Activated CD8-positive, alpha-beta T cell treated with anti-CD3 and anti-CD28 coated beads, Interleukin-2, amount 10 ng/mL, durations not matched to agents 7 days and 5 days (primary cell): ENCODE measurements around the gene GPX1. TPM values are rescaled to one million over a fixed set of nuclear protein-coding genes. Genes with fewer than 3 reads are reported as not detected.
"Not testable (repeated sequence)": the region's sequence is repeated elsewhere in the genome, so short reads cannot be mapped to it uniquely, and the experiment has no call there.

Experiments
- ATAC-seq: fragments of 150-1000 bp; cut with Tn5 transposase; one replicate; pipeline ENCODE4 v1.10.0; 2021; ENCODE audit warnings: moderate library complexity
- CTCF ChIA-PET: fragments of 350-600 bp; sonication (Branson Sonifier 250); formaldehyde crosslinking; loops from one replicate; lab custom pipeline; 2021; ENCODE audit warnings: antibody characterized with exemption; lab: Charles Lee
- POLR2A ChIA-PET: fragments of 350-600 bp; sonication (Branson Sonifier 250); formaldehyde crosslinking; loops from one replicate; lab custom pipeline; 2021; ENCODE audit warnings: antibody characterized with exemption; lab: Charles Lee
- DNase-seq: peaks from one replicate; pipeline ENCODE4 v3.0.0-alpha.2; 2020
- H3K27ac Mint-ChIP-seq: one replicate; pipeline ENCODE4 v1.8.0; 2021; ENCODE audit warnings: mild to moderate bottlenecking, mixed read lengths
- H3K27me3 Mint-ChIP-seq: one replicate; pipeline ENCODE4 v1.8.0; 2021; ENCODE audit warnings: low read depth, mixed read lengths
- H3K36me3 Mint-ChIP-seq: one replicate; pipeline ENCODE4 v1.8.0; 2021; ENCODE audit warnings: low read depth, mixed read lengths
- H3K4me1 Mint-ChIP-seq: one replicate; pipeline ENCODE4 v1.8.0; 2021; ENCODE audit warnings: low read depth, mixed read lengths
- H3K4me3 Mint-ChIP-seq: one replicate; pipeline ENCODE4 v1.8.0; 2021; ENCODE audit warnings: mild to moderate bottlenecking, mixed read lengths
- H3K9me3 Mint-ChIP-seq: one replicate; pipeline ENCODE4 v1.8.0; 2022; ENCODE audit warnings: mixed read lengths; ENCODE audit not compliant: insufficient read depth
- total RNA-seq, 2 experiments: library from RNA; stranded (reverse); gene quantifications; one replicate each; pipeline ENCODE4 v1.2.3, GENCODE V29; 2021

Gene GPX1
- total RNA-seq: 100 to 1,000 TPM; 115 to 119 TPM

DNA sequence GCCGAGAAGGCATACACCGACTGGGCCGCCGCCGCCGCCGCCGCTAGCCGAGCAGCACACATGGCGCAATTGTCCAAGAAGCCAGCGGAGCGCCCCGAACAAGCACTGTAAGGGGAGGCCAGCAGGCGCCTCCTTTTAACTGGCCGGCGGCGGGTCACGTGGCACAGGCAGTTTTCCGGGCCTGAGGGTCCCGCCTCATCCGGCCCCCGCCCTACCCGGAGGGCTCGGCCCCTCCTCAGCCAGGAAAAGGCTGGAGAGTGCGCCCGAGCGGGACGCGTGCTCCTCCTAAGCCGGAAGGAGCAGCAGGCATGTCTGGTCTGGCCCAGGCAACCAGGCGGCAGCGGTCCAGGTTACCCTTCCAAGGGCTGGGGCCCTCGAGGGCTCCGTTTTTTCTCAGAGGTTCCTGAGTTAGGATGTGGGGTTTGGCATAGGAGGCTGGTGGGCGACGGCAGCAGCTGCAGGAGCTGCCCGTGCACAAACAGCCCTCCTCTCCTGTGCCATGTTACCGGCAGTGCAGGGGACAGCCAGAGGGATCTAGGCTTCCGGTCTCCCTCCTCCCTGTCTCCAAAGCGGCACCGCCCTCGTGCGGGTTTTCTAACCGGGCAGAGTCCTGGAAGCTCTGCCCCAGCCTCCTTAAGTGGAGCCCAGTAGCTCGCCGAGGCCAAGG is at the start of gene GPX1:
Gene GPX1, minus strand, starts transcription at position 137 of the 667 bp plus-strand sequence. Its CDS starts 75 bp downstream, at position 62.
- Mint-ChIP-seq H3K36me3 (peaks cover 65% of the 10 kb centered on the region), H3K4me3 (peak within 1 kb of the TSS; percentile 95), H3K9me3 (no peaks in the 10 kb centered on the region), H3K27ac (peak within 1 kb of the TSS; percentile 88), H3K4me1 (peaks cover 45% of the 10 kb centered on the region), H3K27me3 (no peaks in the 10 kb centered on the region)
- POLR2A ChIA-PET: interaction anchor here (0.7 to 3.2 kb wide), 6 partner anchors 18 to 264 kb away, joined by 3 to 36 read pairs (median 4); partner anchors contain the start of genes NICN1, QRICH1, RHOA and TCTA
- CTCF ChIA-PET: interaction anchor here (1.3 to 7.9 kb wide), 4 partner anchors 13 to 91 kb away, joined by 4 to 53 read pairs (median 7); partner anchors contain the start of gene USP4
- peak; percentile 89 for DNase-seq
- peak; percentile 86 for ATAC-seq

- H3K9me3 Mint-ChIP-seq: no peaks in the 10 kb centered on the region
Observed at GRCh38 chr3:49406571-49407565, 48.7 kb upstream of the GPX1 start.

DNA sequence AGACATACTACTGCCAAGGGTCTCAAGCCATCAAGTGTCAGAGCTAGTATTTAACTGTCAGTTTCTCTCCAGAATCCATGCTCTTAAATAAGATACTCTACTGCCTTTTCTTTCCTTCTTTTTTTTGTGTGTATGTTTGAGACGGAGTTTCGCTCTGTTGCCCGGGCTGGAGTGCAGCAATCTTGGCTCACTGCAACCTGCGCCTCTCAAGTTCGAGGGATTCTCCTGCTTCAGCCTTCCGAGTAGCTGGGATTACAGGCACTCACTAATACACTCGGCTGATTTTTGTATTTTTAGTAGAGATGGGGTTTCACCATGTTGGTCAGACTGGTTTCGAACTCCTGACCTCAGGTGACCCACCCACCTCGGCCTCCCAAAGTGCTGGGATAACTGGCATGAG is 47.4 kb upstream of the GPX1 start:
- not testable (repeated sequence) for H3K9me3 Mint-ChIP-seq, H3K4me3 Mint-ChIP-seq, H3K27me3 Mint-ChIP-seq, DNase-seq, H3K27ac Mint-ChIP-seq, ATAC-seq
- peaks cover 53% of the 10 kb centered on the region for H3K36me3 Mint-ChIP-seq
- CTCF ChIA-PET: interaction anchor here (1.1 to 1.9 kb wide), 3 partner anchors 28 to 234 kb away, joined by 3 to 6 read pairs (median 3); partner anchors contain the start of genes KLHDC8B and USP4
- POLR2A ChIA-PET: interaction anchor here (1.3 kb wide), 1 partner anchor 30 kb away, joined by 4 read pairs; no protein-coding TSS in a partner anchor
- H3K4me1 Mint-ChIP-seq: peaks cover 51% of the 10 kb centered on the region

More at GRCh38 chr3:49406571-49407565, 48.7 kb upstream of the GPX1 start:
- no peaks in the 10 kb centered on the region for H3K27me3 Mint-ChIP-seq
- ChIA-PET POLR2A (interaction anchor here (0.6 kb wide), 1 partner anchor 83 kb away, joined by 3 read pairs; no protein-coding TSS in a partner anchor), CTCF (interaction anchor here (1.1 to 4.0 kb wide), 3 partner anchors 29 to 236 kb away, joined by 3 to 21 read pairs (median 3); partner anchors contain the start of genes KLHDC8B and USP4)
- peaks cover 42% of the 10 kb centered on the region for H3K4me1 Mint-ChIP-seq
- ATAC-seq (no peak), DNase-seq (no peak)
- H3K4me3 Mint-ChIP-seq: no peak overlapping the region
- H3K36me3 Mint-ChIP-seq: peaks cover 50% of the 10 kb centered on the region
- H3K27ac Mint-ChIP-seq: peak overlapping the region; percentile 76

DNA sequence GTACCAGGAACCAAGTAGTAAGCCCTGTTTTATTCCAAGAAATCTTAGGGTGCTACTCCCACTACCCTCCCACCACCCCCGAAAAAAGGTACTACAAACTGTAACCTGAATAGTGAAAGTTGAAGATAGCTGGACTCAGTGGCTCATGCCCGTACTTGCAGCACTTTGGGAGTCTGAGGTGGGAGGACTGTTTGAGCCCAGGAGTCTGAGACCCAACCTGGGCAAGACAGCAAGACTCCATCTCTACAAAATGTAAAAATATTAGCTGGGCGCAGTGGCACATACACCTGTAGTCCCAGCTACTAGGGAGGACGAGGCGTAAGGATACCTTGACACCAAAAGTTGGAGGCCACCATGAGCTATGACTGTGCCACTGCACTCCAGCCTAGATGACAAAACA is 45.7 kb upstream of the GPX1 start:
- DNase-seq (no peak), ATAC-seq (no peak)
- no peak overlapping the region for H3K4me3 Mint-ChIP-seq
- CTCF ChIA-PET: interaction anchor here (1.9 kb wide), 1 partner anchor 64 kb away, joined by 6 read pairs; the partner anchor contains the start of gene USP4
- H3K27me3 Mint-ChIP-seq: no peaks in the 10 kb centered on the region
- H3K4me1 Mint-ChIP-seq: peaks cover 48% of the 10 kb centered on the region
- no peak overlapping the region for H3K27ac Mint-ChIP-seq
- H3K36me3 Mint-ChIP-seq: peaks cover 51% of the 10 kb centered on the region
- no peaks in the 10 kb centered on the region for H3K9me3 Mint-ChIP-seq
- POLR2A ChIA-PET: interaction anchor here (1.0 kb wide), 1 partner anchor 25 kb away, joined by 4 read pairs; the partner anchor contains the start of gene NICN1

GRCh38 chr3:49401766-49402165 is 43.6 kb upstream of the GPX1 start:
- no peaks in the 10 kb centered on the region for H3K27me3 Mint-ChIP-seq
- peaks cover 48% of the 10 kb centered on the region for H3K4me1 Mint-ChIP-seq
- H3K4me3 Mint-ChIP-seq: no peak overlapping the region
- ChIA-PET CTCF (no interaction called here), POLR2A (interaction anchor here (0.7 to 1.3 kb wide), 3 partner anchors 10 to 155 kb away, joined by 3 read pairs; partner anchors contain the start of gene RHOA)
- DNase-seq (no peak), ATAC-seq (no peak)
- H3K9me3 Mint-ChIP-seq: no peaks in the 10 kb centered on the region
- H3K36me3 Mint-ChIP-seq: peaks cover 54% of the 10 kb centered on the region
- no peak overlapping the region for H3K27ac Mint-ChIP-seq

- DNase-seq: no peak
- no peaks in the 10 kb centered on the region for H3K27me3 Mint-ChIP-seq
- H3K4me3 Mint-ChIP-seq: no peak overlapping the region
- POLR2A ChIA-PET: interaction anchor here (0.8 kb wide), 1 partner anchor 12 kb away, joined by 3 read pairs; the partner anchor contains the start of genes RHOA and TCTA
- peaks cover 54% of the 10 kb centered on the region for H3K4me1 Mint-ChIP-seq
- H3K27ac Mint-ChIP-seq: no peak overlapping the region
- H3K36me3 Mint-ChIP-seq: peaks cover 54% of the 10 kb centered on the region
- CTCF ChIA-PET: no interaction called here
- H3K9me3 Mint-ChIP-seq: no peaks in the 10 kb centered on the region
- ATAC-seq: no peak
Observed at GRCh38 chr3:49399461-49399860, 41.3 kb upstream of the GPX1 start.

GRCh38 chr3:49397470-49397869 is 39.3 kb upstream of the GPX1 start:
- ChIA-PET POLR2A (interaction anchor here (0.7 to 1.3 kb wide), 2 partner anchors 15 to 137 kb away, joined by 3 read pairs; no protein-coding TSS in a partner anchor), CTCF (interaction anchor here (0.7 to 1.0 kb wide), 2 partner anchors 11 to 57 kb away, joined by 3 to 4 read pairs; no protein-coding TSS in a partner anchor)
- DNase-seq: no peak
- no peak for ATAC-seq
- Mint-ChIP-seq H3K4me1 (peaks cover 57% of the 10 kb centered on the region), H3K27ac (peak overlapping the region; percentile 0), H3K9me3 (no peaks in the 10 kb centered on the region), H3K36me3 (peaks cover 50% of the 10 kb centered on the region), H3K4me3 (no peak overlapping the region), H3K27me3 (no peaks in the 10 kb centered on the region)

DNA sequence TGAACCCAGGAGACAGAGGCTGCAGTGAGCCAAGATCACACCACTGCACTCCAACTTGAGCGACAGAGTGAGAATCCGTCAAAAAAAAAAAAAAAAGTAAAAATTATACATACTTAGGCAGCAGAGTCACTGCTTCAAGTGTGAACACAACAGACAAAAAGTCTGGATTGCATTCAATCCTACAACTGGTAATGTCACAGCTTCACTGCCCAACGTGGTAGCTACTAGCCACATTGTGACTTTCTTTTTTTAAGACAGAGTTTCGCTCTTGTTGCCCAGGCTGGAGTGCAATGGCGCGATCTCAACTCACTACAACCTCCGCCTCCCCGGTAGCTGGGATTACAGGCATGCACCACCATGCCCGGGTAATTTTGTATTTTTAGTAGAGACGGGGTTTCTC is 33.2 kb upstream of the GPX1 start:
- DNase-seq, CTCF ChIA-PET, POLR2A ChIA-PET, H3K9me3 Mint-ChIP-seq, H3K27me3 Mint-ChIP-seq, H3K27ac Mint-ChIP-seq, H3K4me3 Mint-ChIP-seq, ATAC-seq: not testable (repeated sequence)
- H3K36me3 Mint-ChIP-seq: peaks cover 37% of the 10 kb centered on the region
- peaks cover 33% of the 10 kb centered on the region for H3K4me1 Mint-ChIP-seq

DNA sequence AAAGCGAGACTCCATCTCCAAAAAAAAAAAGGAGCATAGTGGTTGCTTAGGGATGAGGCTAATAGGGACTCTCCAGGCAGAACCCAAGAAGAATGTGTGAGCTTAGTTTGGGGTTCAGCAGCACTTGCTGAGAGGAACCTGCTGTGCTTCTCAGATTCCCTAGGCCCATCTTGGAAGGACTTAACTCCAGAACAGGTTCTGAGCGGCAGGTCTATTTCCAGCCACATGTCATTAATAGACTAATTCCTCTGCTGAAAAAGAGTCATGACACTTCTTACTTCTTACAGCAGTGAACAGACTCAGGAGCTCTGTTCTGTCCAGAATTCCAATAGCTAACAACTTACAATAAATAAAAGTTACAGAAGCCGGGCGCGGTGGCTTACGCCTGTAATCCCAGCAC is 31.1 kb upstream of the GPX1 start:
- H3K4me1 Mint-ChIP-seq: peaks cover 23% of the 10 kb centered on the region
- H3K4me3 Mint-ChIP-seq: no peak overlapping the region
- H3K27ac Mint-ChIP-seq: no peak overlapping the region
- no peak for DNase-seq
- ChIA-PET CTCF (interaction anchor here (0.8 kb wide), 1 partner anchor 49 kb away, joined by 4 read pairs; the partner anchor contains the start of gene USP4), POLR2A (interaction anchor here (0.6 kb wide), 1 partner anchor 40 kb away, joined by 4 read pairs; the partner anchor contains the start of gene NICN1)
- peaks cover 24% of the 10 kb centered on the region for H3K36me3 Mint-ChIP-seq
- H3K9me3 Mint-ChIP-seq: no peaks in the 10 kb centered on the region
- no peaks in the 10 kb centered on the region for H3K27me3 Mint-ChIP-seq
- ATAC-seq: no peak

GRCh38 chr3:49388289-49388820 is 30.2 kb upstream of the GPX1 start:
- ATAC-seq (no peak), DNase-seq (no peak)
- ChIA-PET CTCF (no interaction called here), POLR2A (interaction anchor here (0.9 kb wide), 1 partner anchor 48 kb away, joined by 3 read pairs; the partner anchor contains the start of gene USP4)
- Mint-ChIP-seq H3K4me1 (peaks cover 26% of the 10 kb centered on the region), H3K27me3 (no peaks in the 10 kb centered on the region), H3K36me3 (peaks cover 24% of the 10 kb centered on the region), H3K4me3 (no peak overlapping the region), H3K27ac (no peak overlapping the region), H3K9me3 (no peaks in the 10 kb centered on the region)
